Endothelial cell of umbilical vein (primary cell): ENCODE measurements around the gene PPIH. TPM values are rescaled to one million over a fixed set of nuclear protein-coding genes. Genes with fewer than 3 reads are reported as not detected.

ENCODE experiments used
- BruUV-seq: library from RNA; stranded (reverse); fragments of 400-500 nt; replicated peaks from 2 replicates; lab custom pipeline; 2021; lab: Mats Ljungman, UMichigan
- CTCF ChIA-PET: fragments of 300-600, 350-600 bp; sonication (Branson Sonifier 250); formaldehyde crosslinking; loops from one replicate; lab custom pipeline; 2021; ENCODE audit warnings: antibody characterized with exemption, inconsistent platforms; lab: Charles Lee
- POLR2A ChIA-PET: fragments of 300-600, 350-600 bp; sonication (Branson Sonifier 250); formaldehyde crosslinking; loops from one replicate; lab custom pipeline; 2021; ENCODE audit warnings: antibody characterized with exemption, inconsistent platforms; lab: Charles Lee
- DNase-seq: peaks from one replicate; pipeline ENCODE4 v3.0.0-alpha.2; 2011; ENCODE audit warnings: low read depth, low spot score
- FAIRE-seq: peaks from 2 replicates; lab custom pipeline; 2011; peaks lifted over from hg19 to GRCh38; lab: Jason Lieb, UNC
- H2AFZ ChIP-seq: 2 replicates; pipeline ENCODE4 v1.6.0; 2012; ENCODE audit warnings: low read depth, low read length, control low read depth, inconsistent platforms
- H3K27ac ChIP-seq: 2 replicates; pipeline ENCODE4 v1.5.1; 2011; ENCODE audit warnings: low read depth, mild to moderate bottlenecking, control low read depth, low read length, moderate library complexity; ENCODE audit not compliant: insufficient read depth
- H3K27me3 ChIP-seq, 2 experiments: 2 replicates each; pipeline versions ENCODE4 v1.6.0 to v1.6.1; 2011; ENCODE audit warnings: low read length in 2 of 2, mixed read lengths in 1 of 2; ENCODE audit not compliant: control insufficient read depth in 2 of 2, insufficient read depth in 2 of 2
- H3K36me3 ChIP-seq, 2 experiments: 2 replicates in 1 of 2; 3 replicates in 1 of 2; pipeline ENCODE4 v1.5.1; 2011; ENCODE audit warnings: low read length in 2 of 2, mild to moderate bottlenecking in 1 of 2, moderate library complexity in 1 of 2; ENCODE audit not compliant: control insufficient read depth in 2 of 2, insufficient read depth in 2 of 2; ENCODE audit errors: extremely low read depth in 1 of 2
- H3K4me1 ChIP-seq: 3 replicates; pipeline ENCODE4 v1.5.1; 2011; ENCODE audit warnings: mild to moderate bottlenecking, low read length; ENCODE audit not compliant: control insufficient read depth, insufficient read depth; ENCODE audit errors: extremely low read depth
- H3K4me2 ChIP-seq: 2 replicates; pipeline ENCODE4 v1.6.1; 2011; ENCODE audit warnings: low read length, control low read depth, mixed read lengths; ENCODE audit not compliant: insufficient read depth
- H3K4me3 ChIP-seq, 3 experiments: fragments of 200-600 bp in 1 of 3; sonication (generic), shearing (Covaris generic) in 1 of 3; replicated peaks in 1 of 3; 2 replicates each; pipeline ENCODE4 v1.5.1; 2011 to 2016; ENCODE audit warnings: control low read depth in 3 of 3, low read length in 3 of 3, mild to moderate bottlenecking in 2 of 3, inconsistent platforms in 1 of 3, low read depth in 1 of 3, moderate library complexity in 1 of 3; ENCODE audit not compliant: insufficient read depth in 1 of 3
- H3K79me2 ChIP-seq: 2 replicates; pipeline ENCODE4 v1.6.0; 2012; ENCODE audit warnings: low read length, inconsistent platforms; ENCODE audit not compliant: control insufficient read depth, insufficient read depth
- H3K9ac ChIP-seq: replicated peaks from 2 replicates; pipeline ENCODE3; 2011; ENCODE audit warnings: low read length, control low read depth; ENCODE audit not compliant: insufficient read depth; ENCODE audit errors: extremely low read depth
- H3K9me1 ChIP-seq: replicated peaks from 3 replicates; pipeline ENCODE4 v1.6.0; 2011; ENCODE audit warnings: mild to moderate bottlenecking, low read length; ENCODE audit not compliant: control insufficient read depth, insufficient read depth; ENCODE audit errors: extremely low read depth
- H3K9me3 ChIP-seq: replicated peaks from 2 replicates; pipeline ENCODE4 v1.5.1; 2012; ENCODE audit warnings: low read length, inconsistent platforms; ENCODE audit not compliant: control insufficient read depth, insufficient read depth
- H4K20me1 ChIP-seq: replicated peaks from 2 replicates; pipeline ENCODE3; 2011; ENCODE audit warnings: mild to moderate bottlenecking, low read length; ENCODE audit not compliant: control insufficient read depth, insufficient read depth; ENCODE audit errors: extremely low read depth
- CTCF ChIP-seq, 2 donors: IDR thresholded peaks; 1 replicate in 1 of 2; 2 replicates in 1 of 2; pipeline ENCODE4 v1.5.1; 2011; ENCODE audit warnings: low read length in 2 of 2, mild to moderate bottlenecking in 2 of 2, moderate library complexity in 2 of 2, control low read depth in 1 of 2, inconsistent platforms in 1 of 2, low read depth in 1 of 2; ENCODE audit not compliant: insufficient read depth in 1 of 2; ENCODE audit errors: extremely low read depth in 1 of 2
- EZH2 ChIP-seq: IDR thresholded peaks from 2 replicates; pipeline ENCODE4 v1.6.1; 2012; ENCODE audit warnings: borderline replicate concordance, low read depth, mild to moderate bottlenecking, moderate library complexity, low read length, inconsistent platforms; ENCODE audit not compliant: severe bottlenecking
- FOS ChIP-seq: IDR thresholded peaks from 2 replicates; pipeline ENCODE4 v1.6.1; 2011; ENCODE audit warnings: mild to moderate bottlenecking, low read length, moderate library complexity, borderline replicate concordance; ENCODE audit not compliant: insufficient read depth
- GATA2 ChIP-seq: IDR thresholded peaks from 2 replicates; pipeline ENCODE4 v1.7.0; 2011; ENCODE audit warnings: low read depth, mild to moderate bottlenecking, moderate library complexity, mixed read lengths, low read length; ENCODE audit not compliant: insufficient read length, insufficient read depth
- JUN ChIP-seq: IDR thresholded peaks from 2 replicates; pipeline ENCODE4 v1.6.1; 2011; ENCODE audit warnings: borderline replicate concordance, low read depth; ENCODE audit not compliant: insufficient read length, insufficient read depth
- MAX ChIP-seq: IDR thresholded peaks from 2 replicates; pipeline ENCODE4 v1.6.1; 2011; ENCODE audit not compliant: insufficient read depth, insufficient read length
- MYC ChIP-seq: IDR thresholded peaks from one replicate; pipeline ENCODE4 v1.6.1; 2011; ENCODE audit warnings: mild to moderate bottlenecking, low read depth, low read length
- POLR2A ChIP-seq: IDR thresholded peaks from 2 replicates; pipeline ENCODE4 v1.6.1; 2012; ENCODE audit warnings: low read depth, mild to moderate bottlenecking, control low read depth, low read length
- POLR2AphosphoS5 ChIP-seq: IDR thresholded peaks from 2 replicates; pipeline ENCODE4 v1.6.1; 2012; ENCODE audit warnings: low read depth, mild to moderate bottlenecking, control low read depth, low read length, moderate library complexity; ENCODE audit not compliant: insufficient read depth
- dilution Hi-C: fragments of 300-500 bp; cut with MboI; formaldehyde crosslinking; loops from one replicate; pipeline ENCODE4 v1.15.0; 2019; ENCODE audit warnings: low sequenced_read_pairs; ENCODE audit not compliant: extremely low pct_ligation_motif_present
- intact Hi-C: fragments of 100-400 bp; cut with micrococcal nuclease; formaldehyde crosslinking; loops from one replicate; pipeline ENCODE4 v1.10.0; 2022
- polyA plus RNA-seq, 4 experiments: library from polyadenylated mRNA; depleted of rRNA in 3 of 4; stranded (reverse) in 3 of 4; unstranded in 1 of 4; fragments of >200 nt; gene quantifications; 2 replicates each; pipeline versions ENCODE4 v1.2.1 to v1.2.3, GENCODE V29; 2011 to 2012; ENCODE audit warnings: missing spikeins in 1 of 4
- total RNA-seq: library from RNA; stranded (reverse); gene quantifications from 2 replicates; pipeline ENCODE4 v1.2.3, GENCODE V29; 2021

The PPIH gene
- total and polyA plus RNA-seq, 2 donors (not counting 3 experiments of a cell fraction or from before 2014, with no cell fraction given): 52.1 to 55.2 TPM

- TF ChIP-seq POLR2AphosphoS5: no peak
- no peak for TF ChIP-seq JUN
- TF ChIP-seq GATA2: no peak
- no peak for TF ChIP-seq MAX
- no peak for TF ChIP-seq FOS
- TF ChIP-seq CTCF (IDR thresholded peaks at IDR 0.05; ENCODE audit: extremely low read depth in 1 of 2, insufficient read depth in 1 of 2, low read depth in 1 of 2, low read length in 2 of 2): no peak
- no peak for TF ChIP-seq EZH2
- TF ChIP-seq POLR2A: no peak
- TF ChIP-seq MYC: no peak
- no TSS peak for BruUV-seq
- ChIA-PET POLR2A (no interaction called here), CTCF (no interaction called here)
- H3K27ac ChIP-seq: no peak overlapping the region
- no peaks in the 10 kb centered on the region for H3K36me3 ChIP-seq
- H3K79me2 ChIP-seq: no peaks in the 10 kb centered on the region
- dilution Hi-C loops (no loop called here), intact Hi-C loops (no loop called here)
- no peaks in the 10 kb centered on the region for H4K20me1 ChIP-seq
- H3K27me3 ChIP-seq: peaks cover 0 to 3% of the 10 kb centered on the region in 2 experiments
- H3K4me1 ChIP-seq: no peaks in the 10 kb centered on the region
- DNase-seq (no peak), FAIRE-seq (no peak)
- H3K4me2 ChIP-seq: no peak overlapping the region
- H3K9me3 ChIP-seq: no peaks in the 10 kb centered on the region
- no peak overlapping the region for H3K9ac ChIP-seq
- H2AFZ ChIP-seq: no peak overlapping the region
- no peaks in the 10 kb centered on the region for H3K9me1 ChIP-seq
- H3K4me3 ChIP-seq: no peak overlapping the region
Observed at GRCh38 chr1:42613803-42614131, 44.5 kb upstream of the PPIH start.
